HAP-1 (cell line): ENCODE measurements around the gene NUMA1.

Experiments used
- DNase-seq, 2 experiments: peaks; one replicate each; pipeline ENCODE4 v3.0.0-alpha.2; 2016 to 2020; ENCODE audit warnings: low spot score in 2 of 2
- H3K27me3 ChIP-seq: fragments of 250-450 bp; sonication (Bioruptor Pico); 2 replicates; pipeline ENCODE4 v1.5.1; 2020; ENCODE audit warnings: low read depth, mild to moderate bottlenecking, moderate library complexity
- H3K36me3 ChIP-seq: fragments of 250-450 bp; sonication (Bioruptor Pico); replicated peaks from 2 replicates; pipeline ENCODE4 v1.5.1; 2020; ENCODE audit warnings: mild to moderate bottlenecking
- H3K4me1 ChIP-seq: fragments of 250-450 bp; sonication (Bioruptor Pico); 2 replicates; pipeline ENCODE4 v1.5.1; 2020; ENCODE audit warnings: mild to moderate bottlenecking
- H3K4me3 ChIP-seq: fragments of 250-450 bp; sonication (Bioruptor Pico); 2 replicates; pipeline ENCODE4 v1.5.1; 2020; ENCODE audit warnings: mild to moderate bottlenecking, moderate library complexity
- H3K9me3 ChIP-seq: fragments of 250-450 bp; sonication (Bioruptor Pico); 2 replicates; pipeline ENCODE4 v1.5.1; 2020; ENCODE audit warnings: mild to moderate bottlenecking, moderate library complexity
- in situ Hi-C: fragments of 300-500 bp; cut with MboI; formaldehyde crosslinking; loops from 3 replicates; pipeline ENCODE4 v1.14.3; 2020; ENCODE audit warnings: low sequenced_read_pairs, inconsistent platforms, mixed read lengths

The NUMA1 gene

DNA sequence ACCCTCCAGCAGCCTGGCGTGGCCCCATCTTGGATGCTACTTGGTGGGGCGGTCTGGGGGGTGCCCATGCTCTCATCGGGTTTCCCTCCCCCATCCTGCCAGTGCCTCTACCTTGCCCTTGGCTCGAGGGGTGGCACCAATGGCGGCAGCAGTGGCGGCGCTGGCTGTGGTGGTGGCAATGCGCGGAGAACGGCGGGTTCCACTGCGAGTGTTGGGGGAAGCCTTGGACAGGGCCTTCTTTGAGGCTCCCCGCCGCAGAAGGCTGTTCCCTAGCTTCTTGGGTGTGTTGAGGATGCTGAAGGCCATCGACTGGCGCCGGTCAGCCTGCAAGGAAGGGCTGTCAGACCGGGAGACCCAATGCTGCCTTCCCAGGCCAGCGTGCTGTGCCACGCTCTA lies 76.6 kb downstream of the NUMA1 start:
- in situ Hi-C loops, result no loop called here
- no peaks in the 10 kb centered on the region for H3K9me3 ChIP-seq
- no peaks in the 10 kb centered on the region for H3K27me3 ChIP-seq
- no peak for DNase-seq
- H3K4me3 ChIP-seq, result no peak overlapping the region
- peaks cover 66% of the 10 kb centered on the region for H3K36me3 ChIP-seq
- no peaks in the 10 kb centered on the region for H3K4me1 ChIP-seq

DNA sequence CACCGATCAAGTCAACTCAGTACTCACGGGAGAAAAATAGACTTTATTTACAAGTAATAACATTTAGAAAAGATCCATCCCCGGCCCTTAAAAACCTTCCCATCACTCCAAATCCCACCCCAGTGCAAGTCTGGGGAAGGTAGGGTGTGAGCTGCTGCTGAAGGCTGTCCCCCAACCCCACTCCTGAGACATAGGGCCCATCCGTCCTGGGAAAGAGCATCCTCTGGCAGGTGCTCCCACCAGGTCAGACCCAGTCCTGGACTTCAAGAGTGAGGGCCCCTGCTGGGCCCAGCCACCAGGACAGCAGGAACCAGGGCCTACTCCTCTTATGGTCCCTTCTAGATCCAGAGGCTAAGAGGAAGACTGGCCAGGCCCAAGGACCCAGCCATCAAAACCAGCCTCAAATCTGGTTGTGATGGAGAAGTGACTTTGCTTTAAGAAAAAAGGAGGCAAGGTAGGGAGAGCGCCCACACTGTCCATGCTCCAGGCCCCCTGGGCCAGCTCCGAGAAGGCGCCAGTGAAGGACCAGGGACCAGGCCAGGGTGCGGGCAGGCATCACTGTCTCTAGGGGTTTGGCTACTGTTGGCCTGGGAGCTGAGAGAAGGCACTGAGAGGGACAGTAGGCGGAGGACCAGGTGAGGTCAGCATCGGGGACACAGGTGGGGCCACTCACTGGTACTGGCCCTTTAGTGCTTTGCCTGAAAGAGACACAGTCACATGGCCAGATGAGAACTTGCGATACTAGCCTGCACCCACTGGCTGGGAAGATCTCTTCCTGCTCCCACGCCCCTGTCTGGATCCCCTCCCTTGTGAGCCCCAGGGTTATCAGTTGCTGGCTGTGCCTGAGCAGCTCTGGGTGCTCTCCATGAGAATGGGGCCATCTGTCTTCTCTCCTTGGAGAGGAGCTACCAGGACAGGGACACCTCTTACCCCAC lies 77.2 kb downstream of the NUMA1 start:
- Histone ChIP-seq H3K4me3 (no peak overlapping the region), H3K36me3 (peaks cover 60% of the 10 kb centered on the region), H3K4me1 (no peaks in the 10 kb centered on the region), H3K9me3 (no peaks in the 10 kb centered on the region), H3K27me3 (no peaks in the 10 kb centered on the region)
- no peak for DNase-seq
- in situ Hi-C loops, result no loop called here

DNA sequence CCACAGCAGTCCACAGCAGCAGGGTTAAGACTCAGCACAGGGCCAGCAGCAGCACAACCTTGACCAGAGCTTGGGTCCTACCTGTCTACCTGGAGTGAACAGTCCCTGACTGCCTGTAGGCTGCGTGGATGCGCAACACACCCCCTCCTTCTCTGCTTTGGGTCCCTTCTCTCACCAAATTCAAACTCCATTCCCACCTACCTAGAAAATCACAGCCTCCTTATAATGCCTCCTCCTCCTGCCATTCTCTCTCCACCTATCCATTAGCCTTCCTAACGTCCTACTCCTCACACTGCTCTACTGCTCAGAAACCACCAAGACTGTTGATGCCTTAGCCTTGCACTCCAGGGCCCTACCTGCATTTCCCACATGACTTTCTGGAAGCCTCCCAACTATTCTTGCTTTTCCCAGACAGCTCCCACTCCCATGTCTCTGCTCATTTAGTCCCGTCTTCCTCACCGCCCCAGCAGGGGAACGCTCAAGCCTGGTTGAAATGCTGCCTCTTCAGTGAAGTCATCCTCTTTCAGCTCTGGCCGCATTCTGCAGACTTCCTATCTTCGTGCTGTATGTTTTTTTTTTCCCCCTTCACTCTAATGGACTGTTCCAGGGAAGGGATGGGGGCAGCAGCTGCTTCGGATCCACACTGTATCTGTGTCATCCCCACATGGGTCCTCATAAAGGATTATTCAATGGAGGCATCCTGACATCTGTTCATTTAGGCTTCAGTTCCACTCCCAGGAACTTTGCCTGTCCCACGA lies 78.3 kb downstream of the NUMA1 start:
- no peak for DNase-seq
- Histone ChIP-seq H3K36me3 (peaks cover 49% of the 10 kb centered on the region), H3K27me3 (no peaks in the 10 kb centered on the region), H3K4me1 (no peaks in the 10 kb centered on the region), H3K9me3 (no peaks in the 10 kb centered on the region), H3K4me3 (no peak overlapping the region)
- in situ Hi-C loops, result no loop called here

DNA sequence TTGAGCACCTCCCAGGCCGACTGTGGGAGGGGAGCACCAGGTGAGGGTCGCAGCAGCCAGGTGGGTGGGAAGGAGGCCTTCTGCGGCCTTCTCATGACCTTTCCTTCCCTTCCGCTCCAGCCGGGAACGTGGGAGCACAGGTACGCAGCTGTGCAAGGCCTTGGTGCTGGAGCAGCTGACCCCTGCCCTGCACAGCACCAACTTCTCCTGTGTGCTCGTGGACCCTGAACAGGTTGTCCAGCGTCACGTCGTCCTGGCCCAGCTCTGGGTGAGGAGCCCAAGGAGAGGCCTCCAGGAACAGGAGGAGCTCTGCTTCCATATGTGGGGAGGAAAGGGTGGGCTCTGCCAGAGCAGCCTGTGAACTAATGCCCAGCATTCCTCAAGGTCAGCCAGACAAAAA lies 79.1 kb downstream of the NUMA1 start:
- H3K36me3 ChIP-seq, result peaks cover 42% of the 10 kb centered on the region
- in situ Hi-C loops, result no loop called here
- H3K27me3 ChIP-seq, result no peaks in the 10 kb centered on the region
- DNase-seq, result no peak
- H3K4me1 ChIP-seq, result no peaks in the 10 kb centered on the region
- no peaks in the 10 kb centered on the region for H3K9me3 ChIP-seq
- H3K4me3 ChIP-seq, result no peak overlapping the region

DNA sequence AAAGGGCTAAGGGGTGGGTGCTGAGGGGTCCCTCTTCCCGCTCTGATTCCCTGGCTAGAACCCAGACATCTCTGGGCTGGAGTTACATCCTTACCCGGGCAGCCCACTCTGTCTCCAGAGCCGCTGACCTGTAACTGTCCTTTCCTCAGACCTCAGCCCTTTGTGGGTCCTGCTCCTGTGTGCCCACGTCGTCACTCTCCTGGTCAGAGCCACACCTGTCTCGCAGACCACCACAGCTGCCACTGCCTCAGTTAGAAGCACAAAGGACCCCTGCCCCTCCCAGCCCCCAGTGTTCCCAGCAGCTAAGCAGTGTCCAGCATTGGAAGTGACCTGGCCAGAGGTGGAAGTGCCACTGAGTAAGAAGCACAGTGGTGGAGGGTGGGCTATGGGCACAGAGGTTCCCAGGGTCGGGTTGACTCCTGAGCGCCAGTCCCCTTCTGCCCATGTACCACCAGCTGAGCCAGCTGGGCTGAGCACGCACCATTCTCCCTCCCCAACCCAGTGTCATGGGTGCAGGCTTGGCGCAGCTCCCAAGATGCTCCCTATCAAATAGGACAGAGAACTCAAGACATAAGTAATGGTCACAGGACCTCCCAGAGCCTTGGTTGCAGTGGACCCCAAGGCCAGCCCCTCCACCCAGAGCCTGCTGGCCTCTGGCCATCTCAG lies 80.0 kb downstream of the NUMA1 start:
- no peak overlapping the region for H3K4me3 ChIP-seq
- peaks cover 32% of the 10 kb centered on the region for H3K36me3 ChIP-seq
- no peaks in the 10 kb centered on the region for H3K4me1 ChIP-seq
- H3K9me3 ChIP-seq, result no peaks in the 10 kb centered on the region
- in situ Hi-C loops, result no loop called here
- DNase-seq, result no peak
- H3K27me3 ChIP-seq, result no peaks in the 10 kb centered on the region

DNA sequence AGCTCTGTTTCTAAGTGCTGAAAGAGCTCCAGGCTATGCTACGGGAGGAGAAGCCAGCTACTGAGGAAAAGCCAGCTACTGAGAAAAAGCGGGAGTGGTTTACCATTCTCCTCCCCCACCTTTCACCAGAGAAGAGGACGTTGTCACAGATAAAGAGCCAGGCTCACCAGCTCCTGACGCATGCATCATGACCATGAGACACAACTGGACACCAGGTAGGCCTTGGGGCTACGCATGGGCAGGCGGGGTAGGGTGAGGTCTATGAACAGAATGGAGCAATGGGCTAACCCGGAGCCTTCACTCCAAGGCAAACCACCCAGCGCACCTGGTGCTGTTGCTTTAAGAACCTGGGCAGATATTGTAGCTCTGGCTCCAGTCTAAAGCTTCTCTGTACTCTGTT lies 80.5 kb downstream of the NUMA1 start:
- no peaks in the 10 kb centered on the region for H3K9me3 ChIP-seq
- peaks cover 27% of the 10 kb centered on the region for H3K36me3 ChIP-seq
- DNase-seq, result no peak
- no peaks in the 10 kb centered on the region for H3K4me1 ChIP-seq
- no peak overlapping the region for H3K4me3 ChIP-seq
- H3K27me3 ChIP-seq, result no peaks in the 10 kb centered on the region
- in situ Hi-C loops, result no loop called here

DNA sequence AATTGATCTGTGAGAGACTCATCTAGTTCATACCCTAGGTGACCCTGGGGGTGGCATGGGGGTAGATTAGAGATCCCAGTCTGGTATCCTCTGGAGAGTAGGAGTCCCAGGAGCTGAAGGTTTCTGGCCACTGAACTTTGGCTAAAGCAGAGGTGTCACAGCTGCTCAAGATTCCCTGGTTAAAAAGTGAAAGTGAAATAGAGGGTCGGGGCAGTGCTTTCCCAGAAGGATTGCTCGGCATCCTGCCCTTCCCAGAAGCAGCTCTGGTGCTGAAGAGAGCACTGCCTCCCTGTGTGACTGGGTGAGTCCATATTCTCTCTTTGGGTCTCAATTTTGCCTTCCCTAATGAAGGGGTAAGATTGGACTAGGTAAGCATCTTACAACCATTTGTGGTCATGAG lies 81.0 kb downstream of the NUMA1 start:
- DNase-seq, result no peak
- H3K4me3 ChIP-seq, result no peak overlapping the region
- H3K4me1 ChIP-seq, result no peaks in the 10 kb centered on the region
- in situ Hi-C loops, result no loop called here
- H3K27me3 ChIP-seq, result no peaks in the 10 kb centered on the region
- H3K9me3 ChIP-seq, result no peaks in the 10 kb centered on the region
- peaks cover 22% of the 10 kb centered on the region for H3K36me3 ChIP-seq

DNA sequence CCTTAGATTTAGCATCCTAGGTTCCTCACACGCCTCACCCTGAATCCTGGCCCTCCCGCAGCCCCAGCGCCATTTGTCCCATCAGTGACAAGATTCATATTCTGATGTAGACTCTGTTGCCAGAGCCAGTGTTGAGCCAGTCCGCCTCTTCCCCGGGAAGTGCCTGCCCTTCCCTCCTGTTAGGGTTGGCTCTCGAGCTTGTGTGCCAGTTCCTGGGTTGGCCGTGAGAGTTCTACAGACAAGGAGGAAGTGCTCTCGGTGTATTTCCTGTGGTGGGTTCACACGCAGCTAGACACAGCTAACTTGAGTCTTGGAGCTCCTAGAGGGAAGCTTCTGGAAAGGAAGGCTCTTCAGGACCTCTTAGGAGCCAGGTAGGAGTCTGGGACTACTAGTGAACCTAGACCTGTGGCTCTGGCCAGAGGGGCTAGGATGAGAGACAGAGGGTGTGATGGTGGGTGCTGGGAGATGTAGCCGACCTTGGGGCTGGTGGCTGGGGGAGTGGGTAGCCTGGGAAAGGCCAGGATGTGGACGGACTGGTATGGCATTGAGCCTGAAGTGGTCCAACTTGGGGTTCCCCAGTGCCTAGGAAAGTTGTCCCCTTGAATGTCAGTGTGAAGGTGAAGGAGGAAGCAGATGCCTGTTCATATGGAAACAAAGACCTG lies 81.6 kb downstream of the NUMA1 start, which contains the start of gene IL18BP:
Gene IL18BP (plus strand): TSS at position 261 of the 662 bp plus-strand sequence. CDS start 1,076 bp downstream, outside the sequence.
- no peak for DNase-seq
- H3K36me3 ChIP-seq, result peaks cover 16% of the 10 kb centered on the region
- no peaks in the 10 kb centered on the region for H3K4me1 ChIP-seq
- no peaks in the 10 kb centered on the region for H3K9me3 ChIP-seq
- H3K27me3 ChIP-seq, result no peaks in the 10 kb centered on the region
- in situ Hi-C loops, result no loop called here
- H3K4me3 ChIP-seq, result no peak within 1 kb of the TSS

DNA sequence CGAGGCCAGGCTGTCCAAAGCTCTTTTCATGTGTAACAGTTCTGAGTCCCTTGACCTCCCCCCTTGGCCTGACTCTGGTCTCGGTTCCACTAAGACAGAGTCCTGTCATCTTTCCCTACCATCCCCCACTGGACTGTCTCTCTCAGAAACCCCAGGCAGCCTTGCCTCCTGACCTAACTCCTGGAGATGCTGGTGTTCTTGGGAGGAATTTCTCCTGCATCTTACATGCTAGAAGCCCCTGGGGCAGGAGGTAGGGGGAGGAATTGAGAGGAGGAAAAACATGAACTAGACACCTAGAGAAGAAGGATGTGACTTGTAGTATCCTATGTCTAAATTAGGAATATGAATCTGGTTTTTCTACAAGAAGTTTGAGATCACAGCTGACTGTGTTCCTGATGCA lies 82.3 kb downstream of the NUMA1 start:
- Histone ChIP-seq H3K36me3 (peaks cover 12% of the 10 kb centered on the region), H3K9me3 (no peaks in the 10 kb centered on the region), H3K4me1 (no peaks in the 10 kb centered on the region), H3K27me3 (no peaks in the 10 kb centered on the region), H3K4me3 (no peak overlapping the region)
- DNase-seq, result no peak
- in situ Hi-C loops, result no loop called here

DNA sequence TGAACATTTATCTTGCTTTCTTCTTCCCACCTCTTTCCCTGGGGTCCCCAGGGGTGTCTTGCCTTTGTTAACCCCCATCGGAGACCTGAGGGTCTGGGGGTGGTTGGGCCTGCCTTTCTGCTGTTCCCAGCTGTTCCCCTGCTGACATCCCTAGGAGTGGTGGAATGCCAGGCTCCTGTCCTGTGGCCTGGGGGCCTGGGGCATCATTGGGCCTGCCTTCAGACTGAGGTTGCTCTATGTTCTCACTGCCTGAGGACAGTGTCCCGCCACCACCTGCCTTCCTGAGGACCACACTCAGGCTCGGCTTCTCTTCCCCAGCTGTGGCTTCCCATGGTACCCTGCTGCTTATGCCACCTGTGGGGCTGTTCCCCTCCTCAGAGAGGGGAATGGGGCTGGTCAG lies 82.7 kb downstream of the NUMA1 start:
- H3K9me3 ChIP-seq, result no peaks in the 10 kb centered on the region
- in situ Hi-C loops, result no loop called here
- no peak for DNase-seq
- no peaks in the 10 kb centered on the region for H3K4me1 ChIP-seq
- no peak overlapping the region for H3K4me3 ChIP-seq
- no peaks in the 10 kb centered on the region for H3K27me3 ChIP-seq
- peaks cover 8% of the 10 kb centered on the region for H3K36me3 ChIP-seq

DNA sequence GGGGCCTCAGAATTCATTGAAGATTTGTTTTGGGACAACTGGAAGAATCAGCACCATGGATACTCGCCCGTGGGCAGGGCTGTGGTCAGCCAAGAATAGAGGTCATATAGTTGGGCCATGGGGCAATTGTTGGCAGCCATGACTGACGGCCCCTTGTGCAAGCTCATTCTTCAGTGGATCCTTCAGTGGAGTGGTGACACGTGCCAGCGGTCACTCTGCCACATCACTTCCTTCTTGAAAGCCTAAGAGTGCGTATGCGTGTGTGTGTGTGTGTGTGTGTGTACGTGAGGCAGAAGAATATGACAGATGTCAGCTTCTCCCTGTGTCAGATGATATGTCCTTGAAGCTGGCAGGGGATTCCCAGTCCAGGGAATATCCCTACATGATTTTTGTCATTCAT lies 83.4 kb downstream of the NUMA1 start:
- no peak overlapping the region for H3K4me3 ChIP-seq
- no peak for DNase-seq
- in situ Hi-C loops, result no loop called here
- H3K4me1 ChIP-seq, result no peaks in the 10 kb centered on the region
- H3K9me3 ChIP-seq, result no peaks in the 10 kb centered on the region
- no peaks in the 10 kb centered on the region for H3K27me3 ChIP-seq
- H3K36me3 ChIP-seq, result peaks cover 8% of the 10 kb centered on the region

DNA sequence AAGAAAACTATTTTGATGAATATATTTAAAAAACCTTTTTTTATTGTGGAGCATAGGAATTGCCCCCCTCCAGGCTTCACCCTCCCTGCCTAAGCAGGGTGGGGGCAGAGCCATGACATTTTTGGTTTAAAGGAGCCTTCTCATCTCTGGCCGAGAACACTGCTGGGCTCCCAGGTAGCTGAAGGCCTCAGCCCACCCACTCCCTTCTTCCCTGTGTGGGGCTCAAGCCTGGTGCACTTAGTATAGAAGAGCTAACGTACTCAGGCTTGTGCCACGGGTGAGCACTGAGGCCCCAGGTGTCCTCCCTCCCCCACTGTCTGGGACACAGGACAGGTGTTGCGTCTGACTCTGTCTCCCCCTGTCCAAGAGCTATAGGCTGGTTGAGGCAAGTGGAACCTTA lies 83.8 kb downstream of the NUMA1 start:
- no peaks in the 10 kb centered on the region for H3K4me1 ChIP-seq
- H3K9me3 ChIP-seq, result no peaks in the 10 kb centered on the region
- in situ Hi-C loops, result no loop called here
- H3K36me3 ChIP-seq, result peaks cover 8% of the 10 kb centered on the region
- H3K27me3 ChIP-seq, result no peaks in the 10 kb centered on the region
- H3K4me3 ChIP-seq, result no peak overlapping the region
- DNase-seq, result no peak

DNA sequence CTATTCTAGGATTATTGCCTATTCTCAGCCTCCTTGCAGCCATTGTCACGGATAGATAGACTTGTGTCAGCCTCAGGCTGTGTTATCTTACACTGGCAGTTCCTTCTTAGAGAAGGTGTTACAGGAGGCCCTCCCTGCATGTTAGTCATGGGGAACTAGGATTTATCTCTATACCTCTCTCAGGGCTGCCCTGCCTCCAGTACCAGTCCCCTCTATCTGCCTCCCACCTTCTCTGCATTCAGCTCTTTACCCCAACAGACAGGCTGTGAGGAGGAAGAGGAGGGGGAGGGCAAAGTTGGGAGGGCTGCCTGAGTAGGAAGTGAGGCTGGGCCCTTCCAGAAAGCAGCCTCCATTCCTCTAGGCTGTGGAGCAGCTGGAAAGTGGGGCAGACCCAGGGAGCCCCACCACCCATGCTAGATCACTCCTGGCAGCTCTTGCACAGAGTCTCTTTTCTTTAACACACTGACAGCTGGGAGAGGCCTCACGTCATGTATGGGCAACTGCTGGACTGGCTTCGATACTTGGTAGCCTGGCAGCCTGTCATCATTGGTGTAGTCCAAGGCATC lies 84.5 kb downstream of the NUMA1 start:
- no peak for DNase-seq
- H3K4me1 ChIP-seq, result no peaks in the 10 kb centered on the region
- H3K4me3 ChIP-seq, result no peak overlapping the region
- no peaks in the 10 kb centered on the region for H3K9me3 ChIP-seq
- H3K27me3 ChIP-seq, result no peaks in the 10 kb centered on the region
- peaks cover 6% of the 10 kb centered on the region for H3K36me3 ChIP-seq
- in situ Hi-C loops, result no loop called here
